Neural cell (in vitro differentiated cells): ENCODE results near the gene ARHGEF38. TPM values are rescaled to one million over a fixed set of nuclear protein-coding genes. Genes with fewer than 3 reads are reported as not detected.

Experiments used
- H2AFZ ChIP-seq: fragments of 200-600, 300-800 bp; sonication (generic), shearing (Covaris generic); 2 replicates; pipeline ENCODE4 v1.6.0; 2014; ENCODE audit warnings: low read depth, mild to moderate bottlenecking, antibody characterized with exemption, low read length, moderate library complexity
- H3F3A ChIP-seq: fragments of 200-600 bp; shearing (Covaris generic); 2 replicates; pipeline ENCODE4 v1.6.1; 2016; ENCODE audit warnings: mild to moderate bottlenecking, moderate library complexity, mixed read lengths, antibody characterized with exemption, low read length; ENCODE audit not compliant: insufficient read depth, poor library complexity, severe bottlenecking
- H3K27ac ChIP-seq: fragments of 200-600, 300-800 bp; sonication (generic), shearing (Covaris generic); 2 replicates; pipeline ENCODE4 v1.5.1; 2014; ENCODE audit warnings: mild to moderate bottlenecking, low read length, moderate library complexity
- H3K27me3 ChIP-seq: fragments of 300-800, 200-600 bp; sonication (generic), shearing (Covaris generic); 2 replicates; pipeline ENCODE4 v1.6.0; 2014; ENCODE audit warnings: mild to moderate bottlenecking, low read depth, low read length, moderate library complexity; ENCODE audit not compliant: insufficient read depth
- H3K36me3 ChIP-seq: fragments of 300-800, 200-600 bp; sonication (generic), shearing (Covaris generic); 2 replicates; pipeline ENCODE4 v1.5.1; 2014; ENCODE audit warnings: mild to moderate bottlenecking, antibody characterized with exemption, low read length, moderate library complexity; ENCODE audit not compliant: insufficient read depth
- H3K4me2 ChIP-seq: fragments of 300-800, 200-600 bp; sonication (generic), shearing (Covaris generic); 2 replicates; pipeline ENCODE4 v1.6.0; 2014; ENCODE audit warnings: mild to moderate bottlenecking, low read length
- H3K4me3 ChIP-seq: fragments of 300-800, 200-600 bp; sonication (generic), shearing (Covaris generic); 2 replicates; pipeline ENCODE4 v1.5.1; 2014; ENCODE audit warnings: mild to moderate bottlenecking, low read length, moderate library complexity
- H3K79me2 ChIP-seq: fragments of 200-600 bp; shearing (Covaris generic); replicated peaks from 2 replicates; pipeline ENCODE4 v1.6.0; 2014; ENCODE audit warnings: mild to moderate bottlenecking, low read length, moderate library complexity; ENCODE audit not compliant: insufficient read depth
- H3K9ac ChIP-seq: fragments of 300-800, 200-600 bp; sonication (generic), shearing (Covaris generic); 2 replicates; pipeline ENCODE4 v1.6.1; 2016; ENCODE audit warnings: mild to moderate bottlenecking, low read length, mixed read lengths
- H3K9me2 ChIP-seq: fragments of 200-600 bp; shearing (Covaris generic); 2 replicates; pipeline ENCODE4 v1.6.1; 2016; ENCODE audit warnings: mild to moderate bottlenecking, low read length, mixed read lengths; ENCODE audit not compliant: insufficient read depth
- H3K9me3 ChIP-seq: fragments of 200-600, 300-800 bp; sonication (generic), shearing (Covaris generic); 2 replicates; pipeline ENCODE4 v1.6.1; 2016; ENCODE audit warnings: mild to moderate bottlenecking, mixed run types, low read length, moderate library complexity, mixed read lengths
- H4K20me1 ChIP-seq: fragments of 200-600 bp; shearing (Covaris generic); 2 replicates; pipeline ENCODE4 v1.6.1; 2016; ENCODE audit warnings: mild to moderate bottlenecking, mixed run types; ENCODE audit not compliant: insufficient read depth
- CTCF ChIP-seq: fragments of 450-650 bp; IDR thresholded peaks from 2 replicates; pipeline ENCODE4 v1.5.1; 2014; ENCODE audit warnings: antibody characterized with exemption, mild to moderate bottlenecking, moderate library complexity; ENCODE audit not compliant: poor library complexity, severe bottlenecking
- EP300 ChIP-seq: fragments of 450-650 bp; conservative IDR thresholded peaks from 2 replicates; pipeline ENCODE4 v1.6.1; 2014; ENCODE audit warnings: antibody characterized with exemption, mild to moderate bottlenecking, moderate library complexity; ENCODE audit not compliant: poor library complexity, severe bottlenecking
- EZH2 ChIP-seq: fragments of 200-600, 300-800 bp; shearing (Covaris generic), sonication (generic); IDR thresholded peaks from 2 replicates; pipeline ENCODE4 v1.6.1; 2014; ENCODE audit warnings: antibody characterized with exemption, low read length, borderline replicate concordance, mild to moderate bottlenecking; ENCODE audit not compliant: insufficient read depth, poor library complexity, severe bottlenecking
- MXI1 ChIP-seq: fragments of 450-650 bp; conservative IDR thresholded peaks from 2 replicates; pipeline ENCODE4 v1.6.1; 2014; ENCODE audit warnings: antibody characterized with exemption, mild to moderate bottlenecking; ENCODE audit not compliant: poor library complexity, severe bottlenecking
- POLR2AphosphoS5 ChIP-seq: IDR thresholded peaks from 2 replicates; pipeline ENCODE4 v1.6.1; 2012
- RAD21 ChIP-seq: fragments of 450-650 bp; conservative IDR thresholded peaks from 2 replicates; pipeline ENCODE4 v1.6.1; 2014; ENCODE audit warnings: antibody characterized with exemption, mild to moderate bottlenecking, moderate library complexity
- REST ChIP-seq: IDR thresholded peaks from 2 replicates; pipeline ENCODE4 v1.6.1; 2012; ENCODE audit warnings: borderline replicate concordance
- SMC3 ChIP-seq: fragments of 450-650 bp; conservative IDR thresholded peaks from 2 replicates; pipeline ENCODE4 v1.6.1; 2014; ENCODE audit warnings: antibody characterized with exemption, mild to moderate bottlenecking, moderate library complexity; ENCODE audit not compliant: poor library complexity
- TAF1 ChIP-seq: IDR thresholded peaks from 2 replicates; pipeline ENCODE4 v1.6.1; 2012; ENCODE audit warnings: low read depth
- polyA plus RNA-seq: library from polyadenylated mRNA; depleted of rRNA; stranded (reverse); fragments of >200 nt; gene quantifications from 2 replicates; pipeline ENCODE4 v1.2.3, GENCODE V29; 2014

Gene ARHGEF38
- polyA plus RNA-seq, 1 donor from 2014 or later: not detected

- Histone ChIP-seq H2AFZ (no peak overlapping the region), H3K4me3 (no peak overlapping the region), H3K9me2 (no peaks in the 10 kb centered on the region), H3K9me3 (no peaks in the 10 kb centered on the region), H4K20me1 (no peaks in the 10 kb centered on the region), H3K4me2 (no peak overlapping the region), H3K79me2 (no peaks in the 10 kb centered on the region), H3K9ac (no peak overlapping the region), H3K36me3 (no peaks in the 10 kb centered on the region), H3K27ac (no peak overlapping the region), H3F3A (no peaks in the 10 kb centered on the region), H3K27me3 (no peaks in the 10 kb centered on the region)
- TF ChIP-seq RAD21 (no peak), EP300 (no peak), REST (no peak), TAF1 (no peak), SMC3 (no peak), POLR2AphosphoS5 (no peak), MXI1 (no peak), EZH2 (no peak), CTCF (no peak)
These were observed 69.8 kb downstream of the ARHGEF38 start for GRCh38 chr4:105622269-105622668.

GRCh38 chr4:105623099-105623498 is 70.7 kb downstream of the ARHGEF38 start:
- H3K4me3 ChIP-seq: no peak overlapping the region
- H3K9ac ChIP-seq: no peak overlapping the region
- no peaks in the 10 kb centered on the region for H3K79me2 ChIP-seq
- no peak overlapping the region for H3K27ac ChIP-seq
- no peaks in the 10 kb centered on the region for H4K20me1 ChIP-seq
- H3K9me2 ChIP-seq: no peaks in the 10 kb centered on the region
- no peaks in the 10 kb centered on the region for H3F3A ChIP-seq
- no peak overlapping the region for H3K4me2 ChIP-seq
- H3K27me3 ChIP-seq: no peaks in the 10 kb centered on the region
- H2AFZ ChIP-seq: no peak overlapping the region
- TF ChIP-seq POLR2AphosphoS5 (no peak), SMC3 (no peak), MXI1 (no peak), CTCF (no peak), EZH2 (no peak), RAD21 (no peak), TAF1 (no peak), EP300 (no peak), REST (no peak)
- H3K9me3 ChIP-seq: no peaks in the 10 kb centered on the region
- no peaks in the 10 kb centered on the region for H3K36me3 ChIP-seq
